ENCODE results near the gene FAM161A.

DNA sequence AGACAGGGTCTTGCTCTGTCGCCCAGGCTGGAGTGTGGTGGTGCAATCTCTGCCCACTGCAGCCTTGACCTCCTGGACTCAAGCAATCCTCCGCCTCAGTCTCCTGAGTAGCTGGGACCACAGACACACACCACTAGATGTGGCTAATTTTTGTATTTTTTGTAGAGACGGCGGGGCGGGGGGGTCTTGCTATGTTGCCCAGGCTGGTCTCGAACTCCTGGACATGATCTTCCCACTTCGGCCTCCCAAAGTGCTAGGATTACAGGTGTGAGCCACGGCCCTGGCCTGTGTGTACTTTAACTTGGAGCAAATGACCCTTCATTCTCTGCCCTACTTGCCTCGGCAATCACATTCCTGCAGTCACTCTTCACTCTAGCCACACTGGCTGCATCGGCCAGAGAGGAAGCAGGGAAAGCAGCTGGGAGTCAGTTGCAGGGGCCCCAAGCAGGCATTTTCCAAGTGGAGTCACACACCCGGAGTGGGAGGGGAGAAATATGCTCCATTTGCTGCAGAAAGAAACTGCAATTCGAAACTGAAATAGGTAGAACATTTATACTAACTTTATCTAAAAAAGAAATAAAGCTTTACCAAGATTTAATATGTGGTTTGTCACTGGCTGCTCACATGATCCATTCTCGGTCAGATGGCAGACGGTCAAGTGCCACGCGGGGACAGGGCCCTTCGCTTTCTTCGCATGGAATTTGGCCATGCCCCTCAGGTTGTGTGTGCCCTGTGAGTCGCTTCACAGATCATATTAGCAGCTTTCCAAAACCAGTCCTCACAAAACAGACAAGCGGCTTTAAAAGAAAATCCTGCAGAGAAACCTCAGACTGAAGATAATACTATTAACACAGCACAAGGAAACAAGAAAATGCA is 37.1 kb downstream of the FAM161A start:
- TF ChIP-seq POLR2AphosphoS5 (IDR thresholded peaks at IDR 0.05; ENCODE audit: low read depth) = no peak
- TF ChIP-seq, protein P1, sequence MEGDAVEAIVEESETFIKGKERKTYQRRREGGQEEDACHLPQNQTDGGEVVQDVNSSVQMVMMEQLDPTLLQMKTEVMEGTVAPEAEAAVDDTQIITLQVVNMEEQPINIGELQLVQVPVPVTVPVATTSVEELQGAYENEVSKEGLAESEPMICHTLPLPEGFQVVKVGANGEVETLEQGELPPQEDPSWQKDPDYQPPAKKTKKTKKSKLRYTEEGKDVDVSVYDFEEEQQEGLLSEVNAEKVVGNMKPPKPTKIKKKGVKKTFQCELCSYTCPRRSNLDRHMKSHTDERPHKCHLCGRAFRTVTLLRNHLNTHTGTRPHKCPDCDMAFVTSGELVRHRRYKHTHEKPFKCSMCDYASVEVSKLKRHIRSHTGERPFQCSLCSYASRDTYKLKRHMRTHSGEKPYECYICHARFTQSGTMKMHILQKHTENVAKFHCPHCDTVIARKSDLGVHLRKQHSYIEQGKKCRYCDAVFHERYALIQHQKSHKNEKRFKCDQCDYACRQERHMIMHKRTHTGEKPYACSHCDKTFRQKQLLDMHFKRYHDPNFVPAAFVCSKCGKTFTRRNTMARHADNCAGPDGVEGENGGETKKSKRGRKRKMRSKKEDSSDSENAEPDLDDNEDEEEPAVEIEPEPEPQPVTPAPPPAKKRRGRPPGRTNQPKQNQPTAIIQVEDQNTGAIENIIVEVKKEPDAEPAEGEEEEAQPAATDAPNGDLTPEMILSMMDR (IDR thresholded peaks at IDR 0.05; ENCODE audit: insufficient read depth, low read length) = no peak
